HG03135 (cell line): ENCODE results near the gene HEATR5A.
"Not testable (repeated sequence)": the region's sequence is repeated elsewhere in the genome, so short reads cannot be mapped to it uniquely, and the experiment has no call there.

ENCODE experiments used
- ATAC-seq: cut with Tn5 transposase; IDR thresholded peaks from one replicate; pipeline ENCODE4 v1.9.1; 2021; ENCODE audit warnings: mild to moderate bottlenecking, moderate library complexity; ENCODE audit not compliant: unreplicated experiment

HEATR5A gene

GRCh38 chr14:31287294-31287972 is 132.9 kb downstream of the HEATR5A start:
- no peak for ATAC-seq

GRCh38 chr14:31286456-31287293 is 133.7 kb downstream of the HEATR5A start:
- ATAC-seq = no peak

DNA sequence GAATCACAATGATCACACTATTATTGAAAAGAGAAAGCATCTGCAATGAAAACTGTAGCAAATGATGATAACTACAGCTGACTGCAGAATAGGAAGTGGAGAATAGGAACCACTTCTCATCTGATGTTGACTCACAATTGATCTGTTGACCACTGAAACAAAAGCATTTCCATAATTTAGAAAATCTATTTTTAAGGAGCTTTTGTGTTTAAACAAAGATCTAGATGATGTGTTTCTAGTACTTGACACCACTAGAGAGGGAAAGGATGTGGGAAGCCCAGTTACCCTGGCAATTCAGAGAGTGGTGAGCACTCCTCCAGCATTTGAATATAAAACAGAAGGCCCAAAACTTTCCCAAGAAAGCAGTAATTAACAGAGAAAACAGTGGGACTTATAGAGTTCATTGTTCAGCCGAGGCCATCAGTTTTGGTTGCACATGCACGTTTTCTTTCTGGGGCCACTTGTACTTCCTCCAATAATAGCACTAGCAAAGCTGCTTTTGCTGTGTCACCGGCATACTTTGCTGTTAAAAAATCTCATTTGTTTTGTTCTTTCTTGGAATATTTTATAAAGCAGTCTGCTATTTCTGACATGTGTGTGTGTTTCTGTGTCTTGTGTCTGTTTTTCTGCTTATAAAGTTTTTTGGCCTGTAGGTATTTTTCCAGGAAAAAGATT is 136.6 kb downstream of the HEATR5A start:
- peak; percentile 61 for ATAC-seq

- peak; percentile 15 for ATAC-seq
Observed at GRCh38 chr14:31283153-31283552, 137.2 kb downstream of the HEATR5A start.

DNA sequence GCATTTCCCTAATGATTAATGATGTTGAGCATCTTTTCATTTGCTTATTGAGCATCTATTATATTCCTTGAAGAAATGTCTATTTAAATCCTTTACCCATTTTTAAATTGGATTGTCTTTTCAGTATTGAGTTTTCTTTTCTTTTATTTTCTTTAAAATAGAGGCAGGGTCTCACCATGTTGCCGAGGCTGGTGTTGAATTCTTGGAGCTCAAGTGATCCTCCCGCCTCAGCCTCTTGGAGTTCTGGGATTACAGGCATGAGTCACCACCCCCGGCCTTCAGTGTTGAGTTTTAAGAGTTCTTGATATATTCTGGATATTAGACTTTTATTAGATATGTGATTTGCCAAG is 139.5 kb downstream of the HEATR5A start:
- no peak for ATAC-seq

- no peak for ATAC-seq
Observed at GRCh38 chr14:31280132-31280870, 140.0 kb downstream of the HEATR5A start.

GRCh38 chr14:31278883-31279282 is 141.5 kb downstream of the HEATR5A start:
- ATAC-seq = no peak

GRCh38 chr14:31277085-31277484 is 143.3 kb downstream of the HEATR5A start:
- ATAC-seq = no peak

GRCh38 chr14:31276417-31276816 is 143.9 kb downstream of the HEATR5A start:
- ATAC-seq = not testable (repeated sequence)

DNA sequence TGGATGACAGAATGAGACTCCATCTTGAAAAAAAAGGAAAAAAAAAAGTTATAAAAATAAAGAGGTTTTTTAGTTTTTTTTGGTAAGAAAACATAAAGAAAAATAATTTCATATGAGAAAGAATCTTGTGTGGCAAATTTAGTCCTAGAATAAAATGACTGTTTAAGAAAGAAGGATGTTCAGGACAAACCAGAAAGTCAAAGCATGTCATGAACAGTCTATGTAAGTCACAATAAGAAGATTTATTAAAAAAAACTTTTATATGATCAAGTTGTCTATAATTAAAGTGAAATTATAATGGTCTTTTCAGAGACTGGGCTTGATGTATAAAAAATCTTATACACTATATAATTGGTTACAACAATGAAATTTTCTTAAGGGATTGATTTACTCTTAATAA is 144.6 kb downstream of the HEATR5A start:
- no peak for ATAC-seq

DNA sequence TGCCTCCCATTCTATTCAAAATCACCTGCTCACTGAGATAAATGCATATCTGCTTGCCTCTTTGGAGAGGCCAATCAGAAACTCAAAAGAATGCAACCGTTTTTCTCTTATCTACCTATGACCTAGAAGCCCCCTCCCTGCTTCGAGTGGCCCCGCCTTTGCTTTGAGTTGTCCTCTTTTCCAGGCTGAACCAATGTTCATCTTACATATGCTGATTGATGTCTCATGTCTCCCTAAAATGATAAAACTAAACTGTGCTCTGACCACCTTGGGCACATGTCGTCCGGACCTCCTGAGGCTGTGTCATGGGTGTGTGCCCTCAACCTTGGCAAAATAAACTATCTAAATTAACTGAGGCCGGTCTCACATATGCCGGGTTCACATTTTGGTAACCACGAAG is 148.7 kb downstream of the HEATR5A start:
- no peak for ATAC-seq

GRCh38 chr14:31270196-31270772 is 150.1 kb downstream of the HEATR5A start:
- no peak for ATAC-seq

DNA sequence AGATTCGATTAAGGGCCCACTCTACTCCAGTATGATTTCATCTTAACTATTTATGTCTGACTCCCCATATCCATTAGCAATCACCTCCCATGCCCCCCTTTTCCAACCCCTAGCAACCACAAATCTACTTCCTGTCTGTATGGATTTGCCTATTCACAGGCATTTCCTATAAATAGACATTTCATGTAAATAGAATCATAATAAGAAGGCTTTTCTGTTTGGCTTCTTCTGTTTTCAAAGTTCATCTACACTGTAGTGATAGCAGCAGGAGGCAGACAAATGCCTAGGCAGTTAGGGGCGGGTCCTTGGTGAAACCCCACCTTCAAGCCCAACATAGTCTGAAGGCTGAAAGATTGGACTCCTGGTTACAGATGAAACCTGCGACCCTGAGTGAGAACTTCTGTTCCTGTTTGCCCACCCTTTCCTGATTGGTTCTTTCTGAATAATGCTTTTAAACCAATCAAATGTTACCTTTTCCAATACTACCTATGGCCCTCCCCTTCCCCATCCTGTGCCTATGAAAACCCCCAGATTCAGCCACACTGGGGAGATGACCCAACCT is 150.6 kb downstream of the HEATR5A start:
- ATAC-seq = no peak

DNA sequence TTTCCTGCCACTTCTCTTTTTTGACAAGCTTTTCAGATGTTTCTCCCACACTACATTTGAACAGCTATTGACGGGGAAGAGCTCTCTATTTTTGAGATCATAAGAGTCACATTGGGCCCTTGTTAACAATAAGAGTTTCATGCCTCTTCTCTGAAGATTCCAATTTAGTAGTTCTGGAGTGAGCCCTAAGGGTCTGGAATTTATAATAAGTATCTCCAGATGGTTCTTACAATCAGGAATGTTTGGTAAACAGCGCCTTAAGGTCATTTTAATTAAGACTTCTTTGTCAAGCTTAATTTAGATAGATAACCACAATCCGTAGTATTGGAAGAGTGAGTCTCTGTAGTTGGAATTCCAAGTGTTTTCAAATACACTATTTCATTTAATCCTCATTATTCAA is 152.1 kb downstream of the HEATR5A start:
- no peak for ATAC-seq

DNA sequence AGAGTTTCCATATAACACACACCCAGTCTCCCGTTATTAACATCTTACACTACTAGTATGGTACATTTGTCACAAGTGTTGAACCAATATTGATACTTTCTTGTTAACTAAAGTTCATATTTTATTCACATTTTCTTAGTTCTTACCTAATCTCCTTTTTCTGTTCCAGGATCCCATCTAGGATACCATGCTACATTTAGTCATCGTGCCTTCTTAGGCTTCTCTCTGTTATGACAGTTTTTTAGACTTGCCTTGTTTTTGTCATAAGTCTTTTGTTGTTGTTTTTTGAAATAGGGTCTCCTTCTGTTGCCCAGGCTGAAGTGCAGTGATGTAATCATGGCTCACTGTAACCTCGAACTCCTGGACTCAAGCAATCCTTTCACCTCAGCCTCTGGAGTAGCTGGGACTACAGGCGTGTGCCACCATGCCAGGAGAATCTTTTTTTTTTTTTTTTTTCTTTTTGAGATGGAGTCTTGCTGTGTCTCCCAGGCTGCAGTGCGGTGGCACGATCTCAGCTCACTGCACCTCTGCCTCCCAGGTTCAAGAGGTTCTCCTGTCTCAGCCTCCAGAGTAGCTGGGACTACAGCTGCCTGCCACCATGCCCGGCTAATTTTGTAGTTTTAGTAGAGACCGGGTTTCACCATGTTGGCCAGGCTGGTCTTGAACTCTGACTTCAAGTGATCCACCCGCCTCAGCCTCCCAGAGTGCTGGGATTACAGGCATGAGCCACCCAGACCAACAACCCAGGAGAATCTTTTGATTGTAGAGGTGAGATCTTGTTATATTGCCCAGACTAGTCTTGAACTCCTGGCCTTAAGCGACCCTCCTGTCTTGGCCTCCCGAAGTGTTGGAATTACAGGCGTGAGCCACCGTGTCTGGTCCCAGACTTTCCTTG is 153.7 kb downstream of the HEATR5A start:
- ATAC-seq = no peak

DNA sequence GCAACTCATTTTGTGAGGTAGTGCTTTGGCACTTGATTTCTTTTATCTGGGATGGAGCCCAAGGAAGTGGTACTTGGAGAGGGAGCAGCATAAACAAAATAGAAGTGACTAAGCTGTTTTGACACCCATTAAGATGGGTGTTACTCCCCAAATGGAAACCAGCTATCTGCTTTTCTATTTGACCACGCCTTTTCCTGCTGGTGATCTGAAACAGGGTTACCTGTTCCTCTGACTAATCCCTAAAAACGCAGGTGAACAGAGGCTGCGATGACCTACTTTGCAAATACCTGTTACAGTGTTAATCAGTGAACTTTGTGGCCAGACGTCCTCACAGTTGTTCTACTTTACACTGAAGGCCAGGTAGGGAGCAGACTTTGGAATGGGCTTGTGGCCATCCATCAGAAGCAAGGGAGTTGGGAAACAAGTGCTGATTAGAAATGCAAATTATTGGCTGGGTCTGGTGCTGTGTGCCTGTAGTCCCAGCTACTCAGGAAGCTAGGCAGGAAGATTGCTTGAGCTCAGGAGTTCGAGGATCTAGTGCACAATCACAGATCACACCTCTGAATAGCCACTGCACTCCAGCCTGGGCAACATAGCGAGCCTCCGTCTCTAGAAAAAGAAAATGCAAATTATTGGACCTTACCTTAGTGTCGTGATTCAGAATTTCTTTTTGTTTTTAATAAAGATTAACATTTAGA is 154.5 kb downstream of the HEATR5A start:
- ATAC-seq = no peak

DNA sequence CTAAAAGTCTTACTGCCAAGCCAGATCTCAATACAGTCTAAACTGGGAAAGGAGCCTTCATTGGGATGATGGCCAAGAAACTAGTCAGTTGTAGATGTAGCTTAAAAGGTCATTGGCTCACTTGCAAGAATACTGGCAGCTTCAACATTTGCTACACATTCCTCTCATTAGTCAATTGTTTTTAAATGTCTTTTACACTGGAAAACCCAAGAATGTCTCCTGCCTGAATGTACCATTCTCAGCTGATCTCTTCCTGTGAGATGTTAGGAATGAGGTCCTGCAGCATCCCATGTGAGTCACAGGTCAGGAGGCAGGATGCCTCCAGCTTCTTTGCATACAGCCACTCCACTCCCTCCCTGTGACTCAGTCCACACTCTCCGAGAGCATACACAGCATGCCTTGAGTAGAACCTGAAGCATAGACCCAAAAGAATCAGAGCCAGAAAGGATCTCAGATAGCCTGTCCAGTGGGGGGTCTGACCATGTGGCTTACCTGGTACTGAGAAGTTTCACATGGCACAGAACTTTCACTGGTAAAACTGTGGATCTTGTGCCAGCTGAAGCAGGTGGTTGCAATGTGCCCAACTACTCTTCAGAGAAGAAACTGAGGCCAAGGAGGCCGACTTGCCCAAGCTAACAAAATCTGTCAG is 156.7 kb downstream of the HEATR5A start:
- no peak for ATAC-seq
